Body of pancreas (tissue), 4 donors: ENCODE measurements around the gene CAMK1D. TPM values are rescaled to one million over a fixed set of nuclear protein-coding genes. Genes with fewer than 3 reads are reported as not detected.
A peak's percentile ranks its signal among the peaks of the same experiment; 100 is the strongest.
"Not testable (repeated sequence)": the region's sequence is repeated elsewhere in the genome, so short reads cannot be mapped to it uniquely, and the experiment has no call there.

Experiments
- ATAC-seq: fragments of 150-250 bp; one replicate; pipeline ENCODE4 v1.9.1; 2016
- DNase-seq, 4 donors: peaks; one replicate each; pipeline ENCODE4 v3.0.0-alpha.2; 2019
- H3K27ac ChIP-seq, 4 donors: fragments of 200-600 bp; sonication (generic); 1 replicate in 3 of 4; 2 replicates in 1 of 4; pipeline versions ENCODE4 v1.5.1 to v1.6.1; 2016 to 2019; ENCODE audit warnings: mild to moderate bottlenecking in 1 of 4, mixed read lengths in 1 of 4, moderate library complexity in 1 of 4
- H3K27me3 ChIP-seq, 2 donors: fragments of 200-600 bp; sonication (generic); one replicate each; pipeline ENCODE4 v1.6.0; 2016; ENCODE audit warnings: mild to moderate bottlenecking in 1 of 2
- H3K36me3 ChIP-seq, 2 donors: fragments of 200-600 bp; sonication (generic); replicated peaks in 1 of 2; 2 replicates each; pipeline ENCODE4 v1.5.1; 2016; ENCODE audit warnings: low read depth in 2 of 2; ENCODE audit not compliant: insufficient read depth in 1 of 2
- H3K4me1 ChIP-seq: fragments of 200-600 bp; sonication (generic); one replicate; pipeline ENCODE4 v1.6.0; 2016
- H3K4me3 ChIP-seq, 2 donors: fragments of 200-600 bp; sonication (generic); 1 replicate in 1 of 2; 2 replicates in 1 of 2; pipeline ENCODE4 v1.5.1; 2016 to 2019
- H3K9me3 ChIP-seq, 3 donors: fragments of 200-600 bp; sonication (generic); 1 replicate in 2 of 3; 2 replicates in 1 of 3; pipeline ENCODE4 v1.5.1; 2016
- POLR2A ChIP-seq, 3 donors: fragments of 450-650 bp; IDR thresholded peaks; one replicate each; pipeline ENCODE4 v1.6.1; 2016; ENCODE audit warnings: antibody characterized with exemption in 3 of 3, mild to moderate bottlenecking in 2 of 3
- WGBS, 2 donors: methylation state at CpG; one replicate each; pipeline ENCODE4 v1.1.5; 2017; 5-methylcytosine and 5-hydroxymethylcytosine counted together
- intact Hi-C: fragments of 100-400 bp; cut with DNase I; formaldehyde crosslinking; loops from one replicate; pipeline ENCODE4 v1.15.1; 2023
- total RNA-seq, 2 donors: library from RNA; depleted of rRNA; stranded (reverse); fragments of >200 nt; gene quantifications; one replicate each; pipeline ENCODE4 v1.1.0, GENCODE V29; 2016
- TF ChIP-seq, protein P1 (sequence below), 7 experiments: fragments of 450-650 bp in 4 of 7; fragments of 200-600 bp in 3 of 7; sonication (generic) in 3 of 7; IDR thresholded peaks; one replicate each; pipeline ENCODE4 v1.5.1; 2016 to 2019; ENCODE audit warnings: antibody characterized with exemption in 7 of 7

The CAMK1D gene
- total RNA-seq, 2 donors from 2014 or later: 12.5 to 14.2 TPM

GRCh38 chr10:12711350-12711708 lies 362.0 kb downstream of the CAMK1D start:
- DNase-seq (no peak), ATAC-seq (no peak)
- Histone ChIP-seq H3K27me3 (no peaks in the 10 kb centered on the region), H3K9me3 (no peaks in the 10 kb centered on the region), H3K4me1 (peaks cover 28% of the 10 kb centered on the region), H3K4me3 (no peak overlapping the region), H3K36me3 (no peaks in the 10 kb centered on the region), H3K27ac (no peak overlapping the region)
- no peak for TF ChIP-seq POLR2A (IDR thresholded peaks at IDR 0.05)
- intact Hi-C loops: no loop called here
- 65 to 67% methylated on average over 6 of the region's 6 CpGs for WGBS, 2 donors

DNA sequence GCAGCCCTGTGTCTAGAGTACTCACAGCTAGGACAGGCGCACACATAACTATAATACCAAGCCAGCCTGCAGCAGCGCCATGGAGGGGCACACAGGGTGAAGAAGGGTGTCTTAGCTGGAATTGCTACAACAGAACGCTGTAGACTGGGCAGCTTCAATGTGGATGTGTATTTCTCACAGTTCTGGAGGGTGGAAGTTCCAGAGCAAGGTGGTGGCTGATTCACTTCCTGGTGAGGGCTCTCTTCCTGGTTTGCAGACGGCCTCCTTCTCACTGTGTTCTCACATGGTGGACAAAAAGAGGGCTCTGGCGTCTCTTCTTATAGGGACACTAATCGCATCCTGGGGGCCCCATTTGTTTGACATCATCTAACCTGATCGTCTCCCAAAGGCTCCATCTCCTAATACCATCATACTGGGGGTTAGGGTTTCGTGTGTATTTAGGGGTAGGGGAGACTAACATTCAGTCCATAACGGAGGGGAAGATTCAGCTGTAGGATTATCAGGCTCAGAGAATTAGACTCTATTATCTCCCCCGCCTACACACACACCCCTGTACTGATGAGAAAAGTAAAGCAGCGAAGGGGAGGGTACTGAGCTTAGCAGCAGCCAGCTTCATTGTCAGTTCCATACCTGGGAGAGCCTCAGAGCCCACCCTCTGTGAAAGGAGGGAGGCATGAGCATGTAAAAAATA lies 363.1 kb downstream of the CAMK1D start:
- WGBS, 2 donors: 90 to 96% methylated on average over 10 to 11 of the region's 11 CpGs
- Histone ChIP-seq H3K36me3 (no peaks in the 10 kb centered on the region), H3K27me3 (no peaks in the 10 kb centered on the region), H3K4me1 (peaks cover 19% of the 10 kb centered on the region), H3K27ac (no peak overlapping the region), H3K9me3 (no peaks in the 10 kb centered on the region), H3K4me3 (no peak overlapping the region)
- no peak for DNase-seq
- ATAC-seq: no peak
- TF ChIP-seq POLR2A (IDR thresholded peaks at IDR 0.05): no peak
- TF ChIP-seq, protein P1, sequence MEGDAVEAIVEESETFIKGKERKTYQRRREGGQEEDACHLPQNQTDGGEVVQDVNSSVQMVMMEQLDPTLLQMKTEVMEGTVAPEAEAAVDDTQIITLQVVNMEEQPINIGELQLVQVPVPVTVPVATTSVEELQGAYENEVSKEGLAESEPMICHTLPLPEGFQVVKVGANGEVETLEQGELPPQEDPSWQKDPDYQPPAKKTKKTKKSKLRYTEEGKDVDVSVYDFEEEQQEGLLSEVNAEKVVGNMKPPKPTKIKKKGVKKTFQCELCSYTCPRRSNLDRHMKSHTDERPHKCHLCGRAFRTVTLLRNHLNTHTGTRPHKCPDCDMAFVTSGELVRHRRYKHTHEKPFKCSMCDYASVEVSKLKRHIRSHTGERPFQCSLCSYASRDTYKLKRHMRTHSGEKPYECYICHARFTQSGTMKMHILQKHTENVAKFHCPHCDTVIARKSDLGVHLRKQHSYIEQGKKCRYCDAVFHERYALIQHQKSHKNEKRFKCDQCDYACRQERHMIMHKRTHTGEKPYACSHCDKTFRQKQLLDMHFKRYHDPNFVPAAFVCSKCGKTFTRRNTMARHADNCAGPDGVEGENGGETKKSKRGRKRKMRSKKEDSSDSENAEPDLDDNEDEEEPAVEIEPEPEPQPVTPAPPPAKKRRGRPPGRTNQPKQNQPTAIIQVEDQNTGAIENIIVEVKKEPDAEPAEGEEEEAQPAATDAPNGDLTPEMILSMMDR (IDR thresholded peaks at IDR 0.05): no peak
- intact Hi-C loops: no loop called here

- H3K27ac ChIP-seq, H3K9me3 ChIP-seq, H3K36me3 ChIP-seq, ATAC-seq, H3K4me3 ChIP-seq, DNase-seq, intact Hi-C loops, H3K27me3 ChIP-seq: not testable (repeated sequence)
- peaks cover 14% of the 10 kb centered on the region for H3K4me1 ChIP-seq
- WGBS, 2 donors: 85 to 94% methylated on average over 6 of the region's 6 CpGs
Observed at GRCh38 chr10:12712984-12713316, 363.6 kb downstream of the CAMK1D start.

GRCh38 chr10:12716042-12716441 lies 366.7 kb downstream of the CAMK1D start:
- TF ChIP-seq, protein P1 (IDR thresholded peaks at IDR 0.05): no peak
- TF ChIP-seq POLR2A (IDR thresholded peaks at IDR 0.05): no peak
- intact Hi-C loops: no loop called here
- DNase-seq: no peak
- peaks cover 23% of the 10 kb centered on the region for H3K4me1 ChIP-seq
- no peaks in the 10 kb centered on the region for H3K9me3 ChIP-seq
- H3K27me3 ChIP-seq: no peaks in the 10 kb centered on the region
- no peak overlapping the region for H3K27ac ChIP-seq
- no peaks in the 10 kb centered on the region for H3K36me3 ChIP-seq
- no peak overlapping the region for H3K4me3 ChIP-seq
- WGBS, 2 donors: 85 to 97% methylated on average over 9 of the region's 9 CpGs
- no peak for ATAC-seq

- WGBS, 2 donors: 82 to 83% methylated on average over 12 of the region's 12 CpGs
Observed at GRCh38 chr10:12717981-12718707, 368.8 kb downstream of the CAMK1D start.

More at GRCh38 chr10:12717981-12718707, 368.8 kb downstream of the CAMK1D start:
- DNase-seq (no peak), ATAC-seq (no peak)
- intact Hi-C loops: no loop called here
- peaks cover 25% of the 10 kb centered on the region for H3K4me1 ChIP-seq
- TF ChIP-seq, protein P1 (IDR thresholded peaks at IDR 0.05): peak in 1 of 7 experiments; percentile 7
- no peak for TF ChIP-seq POLR2A (IDR thresholded peaks at IDR 0.05)
- H3K27me3 ChIP-seq: no peaks in the 10 kb centered on the region
- H3K27ac ChIP-seq: no peak overlapping the region
- H3K36me3 ChIP-seq: no peaks in the 10 kb centered on the region
- H3K4me3 ChIP-seq: no peak overlapping the region
- no peaks in the 10 kb centered on the region for H3K9me3 ChIP-seq
